ENCODE results near the gene TMEM63A. TPM values are rescaled to one million over a fixed set of nuclear protein-coding genes. Genes with fewer than 3 reads are reported as not detected.
"Not testable (repeated sequence)": the region's sequence is repeated elsewhere in the genome, so short reads cannot be mapped to it uniquely, and the experiment has no call there.

TMEM63A gene
- total RNA-seq, 2 experiments from 2014 or later = 52.2 to 59.1 TPM

DNA sequence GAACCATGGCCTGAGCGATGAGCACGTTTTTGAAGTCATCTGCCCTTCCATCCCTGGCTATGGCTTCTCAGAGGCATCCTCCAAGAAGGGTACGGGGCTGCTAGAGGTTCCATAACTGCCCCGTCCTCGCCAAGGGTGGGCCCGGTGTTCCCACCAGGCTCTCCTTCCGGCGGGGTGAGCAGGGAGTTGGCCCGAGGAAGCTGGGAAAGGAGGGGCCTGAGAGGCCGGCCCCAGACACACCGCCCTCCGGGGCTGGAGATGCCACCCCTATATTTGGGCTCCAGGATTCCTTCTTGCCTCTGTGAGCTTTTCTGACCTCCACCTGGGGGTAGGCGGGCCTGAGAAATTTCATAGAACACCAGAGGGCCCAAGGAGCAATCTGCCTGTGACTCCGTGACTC, 43.4 kb downstream of the TMEM63A start:
- no peak overlapping the region for H3K4me3 Mint-ChIP-seq
- no peaks in the 10 kb centered on the region for H3K27me3 Mint-ChIP-seq
- CTCF ChIA-PET = no interaction called here
- no peaks in the 10 kb centered on the region for H3K9me3 Mint-ChIP-seq
- H3K36me3 Mint-ChIP-seq = no peaks in the 10 kb centered on the region
- H3K27ac Mint-ChIP-seq = no peak overlapping the region
- intact Hi-C loops (cut with micrococcal nuclease) = no loop called here
- DNase-seq = no peak
- peaks cover 10% of the 10 kb centered on the region for H3K4me1 Mint-ChIP-seq (ENCODE audit: low read depth)
- POLR2A ChIA-PET = no interaction called here

DNA sequence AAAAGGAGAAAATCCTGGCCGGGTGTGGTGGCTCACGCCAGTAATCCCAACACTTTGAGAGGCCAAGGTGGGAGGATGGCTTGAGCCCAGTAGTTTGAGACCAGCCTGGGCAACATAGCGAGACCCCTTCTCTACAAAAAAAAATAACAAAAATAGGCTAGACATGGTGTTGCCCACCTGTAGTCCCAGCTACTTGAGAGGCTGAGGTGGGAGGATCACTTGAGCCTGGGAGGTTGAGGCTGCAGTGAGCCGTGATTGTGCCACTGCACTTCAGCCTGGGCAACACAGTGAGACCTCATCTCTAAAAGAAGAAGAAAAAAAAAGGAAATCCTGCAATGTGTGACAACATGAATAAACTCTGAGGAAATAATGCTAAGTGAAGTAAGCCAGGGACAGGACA, 45.9 kb downstream of the TMEM63A start:
- H3K9me3 Mint-ChIP-seq; H3K4me1 Mint-ChIP-seq (ENCODE audit: low read depth); H3K4me3 Mint-ChIP-seq; intact Hi-C loops (cut with micrococcal nuclease); CTCF ChIA-PET; H3K27me3 Mint-ChIP-seq; H3K36me3 Mint-ChIP-seq; DNase-seq; H3K27ac Mint-ChIP-seq: not testable (repeated sequence)
- POLR2A ChIA-PET = interaction anchor here (0.6 kb wide), 1 partner anchor 464 kb away, joined by 3 read pairs; no protein-coding TSS in a partner anchor

DNA sequence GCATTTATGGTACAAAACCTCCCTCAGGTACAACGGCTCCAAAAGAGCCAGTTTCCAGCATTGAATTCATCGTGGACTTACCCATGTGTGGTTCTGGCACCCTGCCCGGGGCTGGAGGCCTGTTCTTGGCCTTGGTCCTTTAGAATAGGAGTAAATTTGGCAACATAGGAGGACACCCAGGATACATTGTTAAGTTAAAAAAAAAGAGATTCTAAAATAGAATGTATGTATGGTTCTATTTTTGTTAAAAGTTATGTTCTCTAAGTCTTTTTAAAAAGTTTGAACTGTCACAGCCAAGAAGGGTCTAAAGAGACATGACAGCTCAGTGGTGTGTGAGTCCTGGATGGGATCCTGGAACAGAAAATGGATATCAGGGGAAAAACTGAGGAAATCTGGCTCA, 46.3 kb downstream of the TMEM63A start:
- intact Hi-C loops (cut with micrococcal nuclease) = no loop called here
- ChIA-PET CTCF (no interaction called here), POLR2A (no interaction called here)
- no peak overlapping the region for H3K4me3 Mint-ChIP-seq
- H3K27ac Mint-ChIP-seq = no peak overlapping the region
- H3K9me3 Mint-ChIP-seq = no peaks in the 10 kb centered on the region
- H3K36me3 Mint-ChIP-seq = no peaks in the 10 kb centered on the region
- no peaks in the 10 kb centered on the region for H3K4me1 Mint-ChIP-seq (ENCODE audit: low read depth)
- DNase-seq = no peak
- H3K27me3 Mint-ChIP-seq = no peaks in the 10 kb centered on the region

DNA sequence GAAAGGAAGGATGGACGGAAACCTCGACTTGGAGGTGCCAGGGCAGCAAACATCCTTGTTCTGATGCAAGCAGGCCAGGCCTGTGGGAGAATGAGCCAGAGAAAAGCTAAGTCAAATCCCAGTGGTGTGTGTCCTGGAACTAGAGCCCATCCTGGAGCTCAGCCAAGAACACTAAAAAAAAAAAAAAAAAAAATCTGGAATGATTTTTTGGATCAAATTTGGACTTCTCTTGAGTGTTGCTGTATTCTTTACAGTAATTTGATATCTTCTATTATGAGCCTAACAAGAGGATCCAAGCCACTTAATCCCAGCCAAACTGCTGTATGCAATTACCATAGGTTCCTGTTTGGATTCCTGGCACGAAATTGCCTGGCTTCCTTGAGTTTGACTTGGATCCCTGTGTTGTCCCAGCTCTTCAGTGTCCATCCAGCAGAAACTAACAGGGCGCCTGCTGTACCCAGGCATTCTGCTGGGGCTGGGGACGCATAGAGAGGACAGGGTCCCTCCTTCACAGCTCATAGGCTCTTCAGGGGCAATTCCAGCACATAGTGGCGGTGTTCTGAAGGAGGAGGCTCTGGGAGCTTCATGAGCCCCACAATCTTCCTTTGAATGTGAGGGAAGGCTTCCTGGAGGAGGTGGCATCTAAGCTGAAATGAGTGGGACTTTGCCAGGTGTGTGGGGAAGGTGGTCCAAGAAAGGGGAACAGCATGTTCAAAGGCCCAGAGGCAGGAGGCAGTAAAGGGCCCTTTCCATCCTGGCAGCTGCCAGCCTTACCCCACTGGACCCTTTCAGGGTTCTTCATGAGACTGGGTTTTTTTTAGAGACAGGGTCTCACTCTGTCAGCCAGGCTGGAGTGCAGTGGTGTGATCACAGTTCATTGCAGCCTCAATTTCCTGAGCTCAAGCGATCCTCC, 47.5 kb downstream of the TMEM63A start:
- ChIA-PET POLR2A (no interaction called here), CTCF (interaction anchor here (0.7 kb wide), 1 partner anchor 1953 kb away, joined by 3 read pairs; no protein-coding TSS in a partner anchor)
- DNase-seq = no peak
- no peak overlapping the region for H3K27ac Mint-ChIP-seq
- H3K4me1 Mint-ChIP-seq (ENCODE audit: low read depth) = no peaks in the 10 kb centered on the region
- intact Hi-C loops (cut with micrococcal nuclease) = no loop called here
- no peaks in the 10 kb centered on the region for H3K36me3 Mint-ChIP-seq
- no peak overlapping the region for H3K4me3 Mint-ChIP-seq
- no peaks in the 10 kb centered on the region for H3K9me3 Mint-ChIP-seq
- H3K27me3 Mint-ChIP-seq = no peaks in the 10 kb centered on the region

DNA sequence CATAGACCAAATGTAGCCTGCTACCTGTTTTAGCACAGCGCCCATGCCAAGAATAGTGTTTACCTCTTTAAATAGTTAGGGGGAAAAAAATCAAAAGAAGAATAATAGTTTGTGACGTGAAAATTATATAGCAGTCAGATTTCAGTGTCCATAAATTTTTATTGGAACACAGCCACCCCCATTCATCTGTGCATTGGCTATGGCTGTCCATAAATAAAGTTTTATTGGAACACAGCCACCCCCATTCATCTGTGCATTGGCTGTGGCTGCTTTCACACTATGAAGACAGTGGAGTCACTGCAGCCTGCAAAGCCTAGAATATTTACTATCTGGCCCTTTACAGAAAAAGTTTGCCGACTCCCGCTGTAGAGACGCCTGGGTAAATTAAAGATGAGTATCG, 51.3 kb downstream of the TMEM63A start:
- intact Hi-C loops (cut with micrococcal nuclease) = no loop called here
- Mint-ChIP-seq H3K4me3 (no peak overlapping the region), H3K9me3 (no peaks in the 10 kb centered on the region), H3K27me3 (no peaks in the 10 kb centered on the region), H3K36me3 (no peaks in the 10 kb centered on the region), H3K4me1 (ENCODE audit: low read depth) (no peaks in the 10 kb centered on the region), H3K27ac (no peak overlapping the region)
- ChIA-PET CTCF (no interaction called here), POLR2A (no interaction called here)
- no peak for DNase-seq

DNA sequence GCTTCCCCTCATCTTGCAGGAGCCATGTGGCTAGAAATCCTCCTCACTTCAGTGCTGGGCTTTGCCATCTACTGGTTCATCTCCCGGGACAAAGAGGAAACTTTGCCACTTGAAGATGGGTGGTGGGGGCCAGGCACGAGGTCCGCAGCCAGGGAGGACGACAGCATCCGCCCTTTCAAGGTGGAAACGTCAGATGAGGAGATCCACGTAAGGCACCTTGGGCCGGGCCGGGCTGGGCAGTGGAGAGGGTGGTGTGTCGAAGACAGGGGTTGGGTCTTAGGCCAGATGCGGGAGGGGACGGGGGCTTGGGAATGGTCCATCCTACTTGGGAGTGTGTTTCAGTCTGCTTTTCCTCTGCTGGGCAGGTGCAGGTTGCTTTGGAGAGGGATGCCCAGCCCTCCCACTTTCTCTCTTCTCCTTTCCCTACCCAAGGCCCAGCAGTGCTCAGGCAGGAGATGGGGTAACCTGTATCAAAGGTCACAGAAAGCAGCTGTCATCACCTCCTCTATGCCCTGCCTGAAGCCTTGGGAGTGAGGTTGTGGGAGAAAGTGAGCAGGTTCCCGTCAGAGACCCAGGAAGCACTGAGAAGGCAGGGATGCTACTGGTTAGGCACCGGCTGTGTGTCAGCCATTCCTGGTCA, 53.4 kb downstream of the TMEM63A start:
- Mint-ChIP-seq H3K9me3 (no peaks in the 10 kb centered on the region), H3K27ac (no peak overlapping the region), H3K4me3 (no peak overlapping the region), H3K36me3 (no peaks in the 10 kb centered on the region), H3K27me3 (no peaks in the 10 kb centered on the region), H3K4me1 (ENCODE audit: low read depth) (no peaks in the 10 kb centered on the region)
- intact Hi-C loops (cut with micrococcal nuclease) = no loop called here
- POLR2A ChIA-PET = interaction anchor here (1.0 kb wide), 1 partner anchor 12 kb away, joined by 3 read pairs; no protein-coding TSS in a partner anchor
- DNase-seq = no peak
- CTCF ChIA-PET = interaction anchor here (1.0 kb wide), 1 partner anchor 362 kb away, joined by 3 read pairs; no protein-coding TSS in a partner anchor

DNA sequence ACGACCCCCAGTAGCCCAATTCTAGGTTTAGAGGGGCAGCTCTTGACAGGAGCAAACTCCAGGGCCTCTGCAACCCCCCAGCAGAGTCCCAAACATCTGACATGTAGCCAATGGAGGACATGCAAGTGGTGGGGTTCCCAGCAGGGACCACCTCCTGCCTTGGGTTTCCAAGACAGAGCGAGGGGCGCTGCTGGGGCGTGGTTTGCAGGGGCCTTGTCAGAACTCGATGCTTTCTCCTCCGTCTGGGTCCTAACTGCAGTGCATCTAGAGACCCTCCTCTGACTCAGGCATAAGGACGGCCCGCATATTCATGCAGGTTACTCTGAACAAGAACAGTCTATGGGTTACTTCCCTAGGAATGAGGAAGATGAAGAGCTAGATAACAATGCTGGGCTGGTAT, 55.1 kb downstream of the TMEM63A start:
- Mint-ChIP-seq H3K4me3 (no peak overlapping the region), H3K27me3 (no peaks in the 10 kb centered on the region), H3K9me3 (no peaks in the 10 kb centered on the region), H3K27ac (no peak overlapping the region), H3K4me1 (ENCODE audit: low read depth) (no peaks in the 10 kb centered on the region), H3K36me3 (no peaks in the 10 kb centered on the region)
- no peak for DNase-seq
- ChIA-PET CTCF (no interaction called here), POLR2A (no interaction called here)
- intact Hi-C loops (cut with micrococcal nuclease) = no loop called here

DNA sequence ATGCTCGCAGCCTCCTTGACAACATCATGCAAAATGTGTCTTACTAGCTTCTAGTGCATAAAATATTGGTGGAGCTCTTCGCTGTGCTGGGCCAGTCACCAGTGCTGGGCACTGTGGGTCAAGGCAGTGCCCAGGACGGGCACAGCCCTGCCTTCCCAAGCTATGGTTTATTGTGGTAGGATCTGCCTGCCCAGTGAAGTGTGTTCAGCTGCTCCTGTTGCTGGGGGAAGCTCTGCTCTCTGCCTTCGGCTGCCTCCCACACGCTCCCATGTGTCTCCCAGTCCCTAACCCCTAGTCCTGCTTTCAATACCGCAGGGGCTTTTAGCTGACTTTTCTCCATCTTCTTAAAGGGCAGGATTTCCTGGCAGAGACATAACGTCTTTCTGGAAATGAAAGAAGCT, 56.6 kb downstream of the TMEM63A start:
- no peaks in the 10 kb centered on the region for H3K9me3 Mint-ChIP-seq
- no peak for DNase-seq
- no peaks in the 10 kb centered on the region for H3K27me3 Mint-ChIP-seq
- CTCF ChIA-PET = no interaction called here
- POLR2A ChIA-PET = no interaction called here
- no peak overlapping the region for H3K27ac Mint-ChIP-seq
- H3K4me1 Mint-ChIP-seq (ENCODE audit: low read depth) = no peaks in the 10 kb centered on the region
- H3K4me3 Mint-ChIP-seq = no peak overlapping the region
- intact Hi-C loops (cut with micrococcal nuclease) = no loop called here
- H3K36me3 Mint-ChIP-seq = no peaks in the 10 kb centered on the region

DNA sequence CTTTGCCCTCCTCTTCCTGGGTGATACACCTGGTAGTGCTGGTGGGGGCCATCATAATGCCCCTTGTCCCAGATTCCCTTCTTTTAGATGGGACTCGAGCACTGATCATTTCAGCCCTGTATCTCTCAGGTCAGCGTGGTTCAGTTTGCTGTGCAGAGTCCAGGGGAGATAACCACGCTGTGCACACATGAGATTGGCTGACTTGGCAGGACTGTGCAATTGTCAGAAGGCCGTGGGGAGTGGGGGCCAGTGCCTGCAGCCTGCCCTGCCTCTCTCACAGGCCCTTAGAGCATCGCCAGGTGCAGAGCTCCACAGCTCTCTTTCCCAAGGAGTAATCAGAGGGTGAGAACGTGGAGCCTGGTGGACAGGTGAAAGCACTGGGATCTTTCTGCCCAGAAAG, 57.1 kb downstream of the TMEM63A start:
- no peaks in the 10 kb centered on the region for H3K36me3 Mint-ChIP-seq
- H3K27ac Mint-ChIP-seq = no peak overlapping the region
- POLR2A ChIA-PET = no interaction called here
- no peak for DNase-seq
- H3K4me1 Mint-ChIP-seq (ENCODE audit: low read depth) = no peaks in the 10 kb centered on the region
- H3K27me3 Mint-ChIP-seq = no peaks in the 10 kb centered on the region
- no peak overlapping the region for H3K4me3 Mint-ChIP-seq
- CTCF ChIA-PET = no interaction called here
- intact Hi-C loops (cut with micrococcal nuclease) = no loop called here
- no peaks in the 10 kb centered on the region for H3K9me3 Mint-ChIP-seq

DNA sequence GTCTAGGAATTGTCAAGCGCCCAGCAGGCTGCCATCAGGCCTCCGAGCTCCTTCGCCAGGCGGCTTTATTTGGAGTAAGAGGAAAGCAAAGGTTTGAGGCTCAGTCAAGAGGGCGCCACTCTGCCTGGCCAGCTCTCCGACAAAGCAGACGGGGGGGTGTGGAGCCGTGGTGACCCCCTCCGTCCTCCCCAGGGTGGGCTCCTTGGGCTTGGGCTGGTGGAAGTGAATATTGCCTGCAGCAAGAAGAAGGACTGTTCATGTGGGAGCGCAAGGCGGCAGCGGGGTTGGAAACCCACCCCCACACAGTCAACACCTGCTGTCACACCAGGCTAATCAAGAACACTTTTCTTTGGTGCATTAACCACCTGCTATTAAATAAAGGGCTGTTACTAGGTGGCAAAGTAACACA, 57.6 kb downstream of the TMEM63A start:
- intact Hi-C loops (cut with micrococcal nuclease) = no loop called here
- no peak for DNase-seq
- H3K4me3 Mint-ChIP-seq = no peak overlapping the region
- H3K27ac Mint-ChIP-seq = no peak overlapping the region
- H3K36me3 Mint-ChIP-seq = no peaks in the 10 kb centered on the region
- H3K4me1 Mint-ChIP-seq (ENCODE audit: low read depth) = no peaks in the 10 kb centered on the region
- H3K9me3 Mint-ChIP-seq = no peaks in the 10 kb centered on the region
- H3K27me3 Mint-ChIP-seq = no peaks in the 10 kb centered on the region
- CTCF ChIA-PET = no interaction called here
- POLR2A ChIA-PET = no interaction called here

DNA sequence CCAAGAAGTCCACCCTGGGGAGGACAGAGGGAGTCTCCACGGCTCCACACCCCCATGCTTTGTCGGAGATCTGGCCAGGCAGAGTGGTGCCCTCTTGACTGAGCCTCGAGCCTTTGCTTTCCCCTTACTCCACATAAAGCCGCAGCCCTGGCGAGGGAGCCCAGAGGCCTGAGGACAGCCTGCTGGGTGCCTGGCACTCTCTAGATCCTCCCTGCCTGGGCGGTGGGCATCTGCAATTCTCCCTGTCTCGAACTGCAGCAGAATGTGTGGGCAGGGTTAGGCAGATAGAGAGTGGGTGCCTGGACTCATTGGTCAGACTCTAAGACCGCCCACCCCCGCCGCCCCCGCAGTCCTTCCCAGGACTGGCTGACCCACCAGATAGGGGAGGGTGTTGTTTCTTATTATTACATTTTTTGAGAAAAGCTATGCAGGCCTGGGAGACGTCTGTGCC, 58.3 kb downstream of the TMEM63A start:
- Mint-ChIP-seq H3K27me3 (no peaks in the 10 kb centered on the region), H3K4me3 (no peak overlapping the region), H3K27ac (no peak overlapping the region), H3K4me1 (ENCODE audit: low read depth) (no peaks in the 10 kb centered on the region), H3K36me3 (no peaks in the 10 kb centered on the region), H3K9me3 (no peaks in the 10 kb centered on the region)
- POLR2A ChIA-PET = no interaction called here
- CTCF ChIA-PET = no interaction called here
- intact Hi-C loops (cut with micrococcal nuclease) = no loop called here
- DNase-seq = no peak

DNA sequence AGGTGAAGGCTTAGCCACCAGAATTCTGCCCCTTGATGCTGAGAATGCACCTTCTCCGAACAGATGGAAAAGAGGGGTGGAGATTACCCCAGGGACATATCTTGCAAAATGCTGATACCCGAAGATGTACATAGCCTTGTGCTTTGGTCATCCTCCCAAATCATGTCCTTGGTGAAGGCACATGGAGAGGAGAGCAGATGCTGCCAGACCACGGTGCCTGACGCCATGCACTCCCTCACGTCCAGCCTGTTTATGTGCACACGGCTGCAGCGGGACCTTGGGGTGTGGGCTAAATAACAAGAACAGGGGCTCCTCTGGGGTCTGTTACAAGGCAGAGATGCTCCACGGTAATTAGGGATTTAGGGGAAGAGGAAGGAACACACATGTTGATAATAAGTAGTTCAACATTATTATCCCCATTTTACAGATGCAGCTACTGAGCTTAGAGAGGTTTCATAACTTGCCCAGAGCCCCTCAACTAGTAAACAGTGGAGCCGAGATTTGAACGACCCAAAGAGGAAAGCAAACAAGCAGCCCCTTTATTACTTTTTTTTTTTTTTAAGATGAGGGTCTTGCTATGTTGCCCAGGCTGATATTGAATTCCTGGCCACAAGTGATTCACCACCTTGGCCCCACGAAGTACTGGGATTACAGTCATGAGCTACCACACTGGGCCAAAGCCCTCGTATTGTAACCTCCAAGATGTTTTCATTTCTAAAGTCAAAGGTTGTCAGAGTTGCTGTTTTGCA, 59.4 kb downstream of the TMEM63A start:
- intact Hi-C loops (cut with micrococcal nuclease) = no loop called here
- no peak overlapping the region for H3K4me3 Mint-ChIP-seq
- no peaks in the 10 kb centered on the region for H3K27me3 Mint-ChIP-seq
- no peaks in the 10 kb centered on the region for H3K4me1 Mint-ChIP-seq (ENCODE audit: low read depth)
- no peaks in the 10 kb centered on the region for H3K9me3 Mint-ChIP-seq
- H3K27ac Mint-ChIP-seq = no peak overlapping the region
- no peak for DNase-seq
- no peaks in the 10 kb centered on the region for H3K36me3 Mint-ChIP-seq
- POLR2A ChIA-PET = no interaction called here
- CTCF ChIA-PET = no interaction called here

Measured in activated CD4-positive, alpha-beta memory T cell treated with anti-CD3 and anti-CD28 coated beads for 36 hours (primary cell).